ENCODE data around the gene PMP22.
A peak's percentile ranks its signal among the peaks of the same experiment; 100 is the strongest.

The PMP22 gene

GRCh38 chr17:15285466-15285865 lies 20.3 kb upstream of the PMP22 start:
- Mint-ChIP-seq H3K4me3 (no peak overlapping the region), H3K36me3 (no peaks in the 10 kb centered on the region), H3K27ac (no peak overlapping the region), H3K9me3 (no peaks in the 10 kb centered on the region), H3K4me1 (no peaks in the 10 kb centered on the region)
- DNase-seq (ENCODE audit: low spot score in 2 of 2) (no peak), ATAC-seq (no peak)

- DNase-seq (ENCODE audit: low spot score in 2 of 2): no peak
- no peak for ATAC-seq
- no peak overlapping the region for H3K27ac Mint-ChIP-seq
- H3K4me1 Mint-ChIP-seq: no peaks in the 10 kb centered on the region
- H3K36me3 Mint-ChIP-seq: no peaks in the 10 kb centered on the region
- no peak overlapping the region for H3K4me3 Mint-ChIP-seq
- no peaks in the 10 kb centered on the region for H3K9me3 Mint-ChIP-seq
These were observed 19.4 kb upstream of the PMP22 start for GRCh38 chr17:15284537-15284936.

GRCh38 chr17:15284107-15284506 lies 19.0 kb upstream of the PMP22 start:
- ATAC-seq (no peak), DNase-seq (ENCODE audit: low spot score in 2 of 2) (no peak)
- no peaks in the 10 kb centered on the region for H3K4me1 Mint-ChIP-seq
- H3K9me3 Mint-ChIP-seq: no peaks in the 10 kb centered on the region
- H3K36me3 Mint-ChIP-seq: no peaks in the 10 kb centered on the region
- H3K4me3 Mint-ChIP-seq: no peak overlapping the region
- no peak overlapping the region for H3K27ac Mint-ChIP-seq

- no peaks in the 10 kb centered on the region for H3K4me1 Mint-ChIP-seq
- H3K9me3 Mint-ChIP-seq: no peaks in the 10 kb centered on the region
- DNase-seq (ENCODE audit: low spot score in 2 of 2): no peak
- H3K27ac Mint-ChIP-seq: no peak overlapping the region
- H3K36me3 Mint-ChIP-seq: no peaks in the 10 kb centered on the region
- peak; percentile 57 for ATAC-seq
- H3K4me3 Mint-ChIP-seq: no peak overlapping the region
These were observed 16.8 kb upstream of the PMP22 start for GRCh38 chr17:15281909-15282308.

GRCh38 chr17:15278924-15279477 lies 13.9 kb upstream of the PMP22 start:
- ATAC-seq: peak; percentile 45
- Mint-ChIP-seq H3K9me3 (no peaks in the 10 kb centered on the region), H3K4me1 (no peaks in the 10 kb centered on the region), H3K4me3 (no peak overlapping the region), H3K36me3 (no peaks in the 10 kb centered on the region), H3K27ac (no peak overlapping the region)
- DNase-seq (ENCODE audit: low spot score in 2 of 2): no peak

- H3K36me3 Mint-ChIP-seq: no peaks in the 10 kb centered on the region
- ATAC-seq (no peak), DNase-seq (ENCODE audit: low spot score in 2 of 2) (no peak)
- no peaks in the 10 kb centered on the region for H3K9me3 Mint-ChIP-seq
- H3K4me3 Mint-ChIP-seq: no peak overlapping the region
- no peak overlapping the region for H3K27ac Mint-ChIP-seq
- H3K4me1 Mint-ChIP-seq: no peaks in the 10 kb centered on the region
These were observed 13.3 kb upstream of the PMP22 start for GRCh38 chr17:15278380-15278779.

- Mint-ChIP-seq H3K27ac (no peak overlapping the region), H3K4me1 (peaks cover 15% of the 10 kb centered on the region), H3K9me3 (no peaks in the 10 kb centered on the region), H3K36me3 (no peaks in the 10 kb centered on the region), H3K4me3 (no peak overlapping the region)
- DNase-seq (ENCODE audit: low spot score in 2 of 2) (no peak), ATAC-seq (no peak)
These were observed 8.9 kb upstream of the PMP22 start for GRCh38 chr17:15274017-15274416.

- H3K9me3 Mint-ChIP-seq: no peaks in the 10 kb centered on the region
- no peak for DNase-seq (ENCODE audit: low spot score in 2 of 2)
- no peak for ATAC-seq
- no peaks in the 10 kb centered on the region for H3K36me3 Mint-ChIP-seq
- no peak overlapping the region for H3K27ac Mint-ChIP-seq
- H3K4me3 Mint-ChIP-seq: no peak overlapping the region
- H3K4me1 Mint-ChIP-seq: peaks cover 15% of the 10 kb centered on the region
These were observed 8.1 kb upstream of the PMP22 start for GRCh38 chr17:15273141-15273793.

- no peaks in the 10 kb centered on the region for H3K36me3 Mint-ChIP-seq
- H3K9me3 Mint-ChIP-seq: no peaks in the 10 kb centered on the region
- no peak for ATAC-seq
- H3K4me3 Mint-ChIP-seq: no peak overlapping the region
- DNase-seq (ENCODE audit: low spot score in 2 of 2): no peak
- peaks cover 15% of the 10 kb centered on the region for H3K4me1 Mint-ChIP-seq
- H3K27ac Mint-ChIP-seq: no peak overlapping the region
These were observed 6.6 kb upstream of the PMP22 start for GRCh38 chr17:15271741-15272140.

- H3K4me3 Mint-ChIP-seq: no peak overlapping the region
- peaks cover 15% of the 10 kb centered on the region for H3K4me1 Mint-ChIP-seq
- no peak overlapping the region for H3K27ac Mint-ChIP-seq
- no peaks in the 10 kb centered on the region for H3K36me3 Mint-ChIP-seq
- H3K9me3 Mint-ChIP-seq: no peaks in the 10 kb centered on the region
- DNase-seq (ENCODE audit: low spot score in 2 of 2) (no peak), ATAC-seq (peak; percentile 81)
These were observed 5.7 kb upstream of the PMP22 start for GRCh38 chr17:15270628-15271381.

GRCh38 chr17:15269780-15270089 lies 4.6 kb upstream of the PMP22 start:
- no peaks in the 10 kb centered on the region for H3K9me3 Mint-ChIP-seq
- H3K27ac Mint-ChIP-seq: no peak overlapping the region
- peaks cover 15% of the 10 kb centered on the region for H3K4me1 Mint-ChIP-seq
- ATAC-seq (no peak), DNase-seq (ENCODE audit: low spot score in 2 of 2) (no peak)
- H3K36me3 Mint-ChIP-seq: no peaks in the 10 kb centered on the region
- H3K4me3 Mint-ChIP-seq: no peak overlapping the region

- Mint-ChIP-seq H3K36me3 (no peaks in the 10 kb centered on the region), H3K9me3 (no peaks in the 10 kb centered on the region)
- ATAC-seq: no peak
These were observed 4.1 kb upstream of the PMP22 start for GRCh38 chr17:15269087-15269779.

GRCh38 chr17:15268461-15268860 lies 3.3 kb upstream of the PMP22 start:
- Mint-ChIP-seq H3K4me1 (peaks cover 15% of the 10 kb centered on the region), H3K27ac (no peak overlapping the region), H3K36me3 (no peaks in the 10 kb centered on the region), H3K4me3 (no peak overlapping the region), H3K9me3 (no peaks in the 10 kb centered on the region)
- DNase-seq (ENCODE audit: low spot score in 2 of 2) (no peak), ATAC-seq (no peak)

More at GRCh38 chr17:15269087-15269779, 4.1 kb upstream of the PMP22 start:
- peaks cover 15% of the 10 kb centered on the region for H3K4me1 Mint-ChIP-seq
- no peak overlapping the region for H3K4me3 Mint-ChIP-seq
- no peak overlapping the region for H3K27ac Mint-ChIP-seq
- no peak for DNase-seq (ENCODE audit: low spot score in 2 of 2)

- H3K4me3 Mint-ChIP-seq: no peak overlapping the region
- H3K9me3 Mint-ChIP-seq: no peaks in the 10 kb centered on the region
- no peaks in the 10 kb centered on the region for H3K36me3 Mint-ChIP-seq
- DNase-seq (ENCODE audit: low spot score in 2 of 2) (no peak), ATAC-seq (no peak)
- H3K27ac Mint-ChIP-seq: no peak overlapping the region
- H3K4me1 Mint-ChIP-seq: peaks cover 15% of the 10 kb centered on the region
These were observed 2.9 kb upstream of the PMP22 start for GRCh38 chr17:15267996-15268395.

GRCh38 chr17:15266325-15267125 lies 1.4 kb upstream of the PMP22 start:
- Mint-ChIP-seq H3K4me3 (no peak overlapping the region), H3K36me3 (no peaks in the 10 kb centered on the region), H3K4me1 (peaks cover 23% of the 10 kb centered on the region), H3K9me3 (no peaks in the 10 kb centered on the region), H3K27ac (no peak overlapping the region)
- no peak for ATAC-seq
- no peak for DNase-seq (ENCODE audit: low spot score in 2 of 2)
